Astrocyte of the cerebellum (primary cell): Measurements from ENCODE around the gene MVD.

Source experiments
- DNase-seq: peaks from one replicate; pipeline ENCODE4 v3.0.0-alpha.2; 2011; ENCODE audit warnings: low read depth
- H3K4me3 ChIP-seq: 2 replicates; pipeline ENCODE4 v1.5.1; 2011; ENCODE audit warnings: mild to moderate bottlenecking, low read depth, low read length, moderate library complexity
- in situ Hi-C: cut with HindIII; loops from 2 replicates; pipeline ENCODE4 v1.10.0; 2017; ENCODE audit warnings: low sequenced_read_pairs
- TF ChIP-seq, protein P1 (sequence below): IDR thresholded peaks from 2 replicates; pipeline ENCODE4 v1.5.1; 2012; ENCODE audit warnings: low read length, low read depth, moderate library complexity, mild to moderate bottlenecking; ENCODE audit errors: missing control alignments

The MVD gene

GRCh38 chr16:88608076-88608475, 54.8 kb downstream of the MVD start:
- no peak for DNase-seq
- TF ChIP-seq, protein P1, sequence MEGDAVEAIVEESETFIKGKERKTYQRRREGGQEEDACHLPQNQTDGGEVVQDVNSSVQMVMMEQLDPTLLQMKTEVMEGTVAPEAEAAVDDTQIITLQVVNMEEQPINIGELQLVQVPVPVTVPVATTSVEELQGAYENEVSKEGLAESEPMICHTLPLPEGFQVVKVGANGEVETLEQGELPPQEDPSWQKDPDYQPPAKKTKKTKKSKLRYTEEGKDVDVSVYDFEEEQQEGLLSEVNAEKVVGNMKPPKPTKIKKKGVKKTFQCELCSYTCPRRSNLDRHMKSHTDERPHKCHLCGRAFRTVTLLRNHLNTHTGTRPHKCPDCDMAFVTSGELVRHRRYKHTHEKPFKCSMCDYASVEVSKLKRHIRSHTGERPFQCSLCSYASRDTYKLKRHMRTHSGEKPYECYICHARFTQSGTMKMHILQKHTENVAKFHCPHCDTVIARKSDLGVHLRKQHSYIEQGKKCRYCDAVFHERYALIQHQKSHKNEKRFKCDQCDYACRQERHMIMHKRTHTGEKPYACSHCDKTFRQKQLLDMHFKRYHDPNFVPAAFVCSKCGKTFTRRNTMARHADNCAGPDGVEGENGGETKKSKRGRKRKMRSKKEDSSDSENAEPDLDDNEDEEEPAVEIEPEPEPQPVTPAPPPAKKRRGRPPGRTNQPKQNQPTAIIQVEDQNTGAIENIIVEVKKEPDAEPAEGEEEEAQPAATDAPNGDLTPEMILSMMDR = no peak
- in situ Hi-C loops = no loop called here
- H3K4me3 ChIP-seq = no peak overlapping the region

DNA sequence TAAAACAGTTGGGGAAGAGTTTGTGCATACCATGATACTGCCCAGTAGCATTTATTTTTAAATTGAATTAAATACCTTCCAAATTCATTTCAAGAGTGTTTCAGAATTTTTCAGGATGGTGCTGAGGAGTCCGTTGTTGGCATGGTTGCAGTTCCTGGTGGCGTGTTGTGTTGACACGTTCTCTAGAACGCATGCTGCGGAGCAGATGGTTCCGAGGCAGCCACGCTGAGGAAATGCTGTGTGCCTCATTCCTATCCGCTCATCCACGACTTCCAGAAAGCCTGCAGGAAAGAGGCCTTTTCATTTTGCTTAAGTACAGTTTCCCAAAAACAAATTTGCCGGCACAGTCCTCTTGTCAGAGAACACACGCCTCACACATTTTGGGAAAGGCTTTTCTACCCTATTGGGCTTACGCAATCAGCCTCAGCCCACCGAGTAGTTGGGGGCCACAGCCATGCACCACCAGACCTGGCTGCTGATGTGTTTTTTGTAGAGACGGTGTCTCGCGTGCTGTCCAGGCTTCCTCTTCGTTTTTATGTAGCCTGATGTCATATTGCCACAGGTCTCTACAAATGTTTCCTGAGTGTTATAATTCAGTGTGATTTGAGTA, 56.6 kb downstream of the MVD start:
- in situ Hi-C loops = no loop called here
- DNase-seq = no peak
- TF ChIP-seq, protein P1 = no peak
- no peak overlapping the region for H3K4me3 ChIP-seq

- no peak overlapping the region for H3K4me3 ChIP-seq
- in situ Hi-C loops = no loop called here
- TF ChIP-seq, protein P1 = no peak
- DNase-seq = no peak
Observed at GRCh38 chr16:88605186-88606147, 57.4 kb downstream of the MVD start.

DNA sequence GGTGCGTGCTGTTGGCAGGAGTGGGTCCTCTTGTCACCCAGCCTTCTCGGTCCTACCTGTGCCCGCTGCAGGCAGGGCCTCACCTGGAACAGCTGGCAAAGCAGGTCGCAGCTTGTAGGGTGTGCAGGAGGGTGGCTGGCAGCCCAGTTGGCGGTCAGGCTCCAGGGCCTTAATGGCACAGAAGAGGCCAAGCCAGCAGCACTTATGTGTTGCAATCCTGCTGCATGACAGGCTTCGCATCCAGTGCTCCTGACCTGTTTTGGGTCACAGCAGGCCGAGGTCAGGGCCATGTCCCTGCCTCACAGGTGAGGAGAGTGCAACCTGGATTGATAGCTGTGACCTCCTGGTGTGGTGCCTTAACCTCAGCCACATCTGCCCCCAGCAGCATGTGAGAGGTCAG, 60.8 kb downstream of the MVD start:
- TF ChIP-seq, protein P1 = no peak
- H3K4me3 ChIP-seq = no peak overlapping the region
- DNase-seq = no peak
- in situ Hi-C loops = no loop called here
